HG03103 (cell line): Measurements from ENCODE around the gene HYCC1.
"Not testable (repeated sequence)": the region's sequence is repeated elsewhere in the genome, so short reads cannot be mapped to it uniquely, and the experiment has no call there.

Source experiments
- ATAC-seq: cut with Tn5 transposase; IDR thresholded peaks from one replicate; pipeline ENCODE4 v1.9.1; 2021; ENCODE audit warnings: low read depth; ENCODE audit not compliant: unreplicated experiment

The HYCC1 gene

GRCh38 chr7:22989643-22990587, 24.0 kb downstream of the HYCC1 start:
- no peak for ATAC-seq

GRCh38 chr7:22985436-22985835, 28.5 kb downstream of the HYCC1 start:
- no peak for ATAC-seq

- no peak for ATAC-seq
Observed at GRCh38 chr7:22983257-22983855, 30.6 kb downstream of the HYCC1 start.

GRCh38 chr7:22980422-22980821, 33.5 kb downstream of the HYCC1 start:
- ATAC-seq = no peak

GRCh38 chr7:22979861-22980260, 34.1 kb downstream of the HYCC1 start:
- no peak for ATAC-seq

GRCh38 chr7:22979251-22979650, 34.7 kb downstream of the HYCC1 start:
- no peak for ATAC-seq

- ATAC-seq = not testable (repeated sequence)
Observed at GRCh38 chr7:22974636-22975035, 39.3 kb downstream of the HYCC1 start.

GRCh38 chr7:22972207-22972606, 41.7 kb downstream of the HYCC1 start:
- no peak for ATAC-seq

GRCh38 chr7:22969010-22969431, 44.9 kb downstream of the HYCC1 start:
- no peak for ATAC-seq
